Measurements from ENCODE around the gene EFCAB6.

Gene EFCAB6

GRCh38 chr22:43652845-43653244 is 159.3 kb downstream of the EFCAB6 start:
- TF ChIP-seq TCF12 (IDR thresholded peaks at IDR 0.05; ENCODE audit: low read depth) (no peak), USF1 (IDR thresholded peaks at IDR 0.05) (no peak), EP300 (IDR thresholded peaks at IDR 0.05; ENCODE audit: borderline replicate concordance) (no peak), YY1 (IDR thresholded peaks at IDR 0.05; ENCODE audit: low read depth) (no peak), NFIC (IDR thresholded peaks at IDR 0.05) (no peak), RAD21 (IDR thresholded peaks at IDR 0.05; ENCODE audit: low read depth) (no peak), TEAD4 (IDR thresholded peaks at IDR 0.05) (no peak), ZBTB7A (IDR thresholded peaks at IDR 0.05; ENCODE audit: low read depth) (no peak), EGR1 (IDR thresholded peaks at IDR 0.05) (no peak), TAF1 (IDR thresholded peaks at IDR 0.05; ENCODE audit: low read depth) (no peak), CEBPB (IDR thresholded peaks at IDR 0.05) (no peak), REST (IDR thresholded peaks at IDR 0.05; ENCODE audit: low read depth) (no peak)

GRCh38 chr22:43643387-43643786 is 168.7 kb downstream of the EFCAB6 start:
- TF ChIP-seq FOXM1 (IDR thresholded peaks at IDR 0.05; ENCODE audit: borderline replicate concordance, low read depth), result no peak
- TF ChIP-seq RAD21 (IDR thresholded peaks at IDR 0.05; ENCODE audit: low read depth), result no peak
- TF ChIP-seq EP300 (IDR thresholded peaks at IDR 0.05; ENCODE audit: borderline replicate concordance), result no peak
- TF ChIP-seq ZBTB7A (IDR thresholded peaks at IDR 0.05; ENCODE audit: low read depth), result no peak
- no peak for TF ChIP-seq REST (IDR thresholded peaks at IDR 0.05; ENCODE audit: low read depth)
- TF ChIP-seq MAX (IDR thresholded peaks at IDR 0.05), result no peak
- TF ChIP-seq NFIC (IDR thresholded peaks at IDR 0.05), result no peak
- no peak for TF ChIP-seq USF1 (IDR thresholded peaks at IDR 0.05)
- TF ChIP-seq YY1 (IDR thresholded peaks at IDR 0.05; ENCODE audit: low read depth), result no peak

GRCh38 chr22:43642319-43643206 is 169.5 kb downstream of the EFCAB6 start:
- TF ChIP-seq TEAD4 (IDR thresholded peaks at IDR 0.05) (no peak), FOXM1 (IDR thresholded peaks at IDR 0.05; ENCODE audit: borderline replicate concordance, low read depth) (no peak), CREB1 (IDR thresholded peaks at IDR 0.05; ENCODE audit: low read depth) (no peak), NFIC (IDR thresholded peaks at IDR 0.05) (no peak), USF1 (IDR thresholded peaks at IDR 0.05) (no peak), TCF12 (IDR thresholded peaks at IDR 0.05; ENCODE audit: low read depth) (no peak), RAD21 (IDR thresholded peaks at IDR 0.05; ENCODE audit: low read depth) (no peak), EP300 (IDR thresholded peaks at IDR 0.05; ENCODE audit: borderline replicate concordance) (no peak), REST (IDR thresholded peaks at IDR 0.05; ENCODE audit: low read depth) (no peak), TAF1 (IDR thresholded peaks at IDR 0.05; ENCODE audit: low read depth) (no peak), EGR1 (IDR thresholded peaks at IDR 0.05) (no peak), MAX (IDR thresholded peaks at IDR 0.05) (no peak), CEBPB (IDR thresholded peaks at IDR 0.05) (no peak)

All from Ishikawa (cell line).